Neuronal stem cell (in vitro differentiated cells): Measurements from ENCODE around the gene PIK3AP1.

Experiments used
- DNase-seq: peaks from one replicate; pipeline ENCODE4 v3.0.0-alpha.2; 2013; ENCODE audit warnings: low spot score
- H2AFZ ChIP-seq: one replicate; pipeline ENCODE4 v1.6.1; 2013; ENCODE audit warnings: mild to moderate bottlenecking, low read length, inconsistent platforms
- H2AK5ac ChIP-seq: 2 replicates; pipeline ENCODE4 v1.6.1; 2013; ENCODE audit warnings: low read depth, mild to moderate bottlenecking, inconsistent platforms, low read length, moderate library complexity, mixed read lengths
- H2BK120ac ChIP-seq: 2 replicates; pipeline ENCODE4 v1.6.1; 2013; ENCODE audit warnings: low read depth, mild to moderate bottlenecking, inconsistent platforms, low read length, moderate library complexity, mixed read lengths
- H2BK12ac ChIP-seq: one replicate; pipeline ENCODE4 v1.6.1; 2013; ENCODE audit warnings: low read length, inconsistent platforms
- H2BK15ac ChIP-seq: 2 replicates; pipeline ENCODE4 v1.6.1; 2013; ENCODE audit warnings: mild to moderate bottlenecking, low read length, inconsistent platforms, mixed read lengths
- H2BK5ac ChIP-seq: one replicate; pipeline ENCODE4 v1.6.1; 2013; ENCODE audit warnings: inconsistent platforms, mild to moderate bottlenecking, low read length, moderate library complexity
- H3K14ac ChIP-seq: one replicate; pipeline ENCODE4 v1.6.1; 2013; ENCODE audit warnings: low read length, inconsistent platforms
- H3K18ac ChIP-seq: 2 replicates; pipeline ENCODE4 v1.6.1; 2013; ENCODE audit warnings: low read length, inconsistent platforms
- H3K23ac ChIP-seq: 2 replicates; pipeline ENCODE4 v1.6.1; 2013; ENCODE audit warnings: low read depth, mild to moderate bottlenecking, mixed read lengths, low read length, inconsistent platforms; ENCODE audit not compliant: poor library complexity
- H3K27ac ChIP-seq: replicated peaks from 3 replicates; pipeline ENCODE4 v1.5.1; 2013; ENCODE audit warnings: low read length, inconsistent platforms
- H3K27me3 ChIP-seq, 3 experiments: 2 replicates each; pipeline ENCODE4 v1.6.1; 2013; ENCODE audit warnings: low read length in 3 of 3, mild to moderate bottlenecking in 2 of 3, inconsistent platforms in 1 of 3, low read depth in 1 of 3, mixed read lengths in 1 of 3, moderate library complexity in 1 of 3; ENCODE audit not compliant: control insufficient read depth in 3 of 3, insufficient read depth in 3 of 3
- H3K36me3 ChIP-seq, 2 donors: replicated peaks in 1 of 2; 2 replicates each; pipeline ENCODE4 v1.6.1; 2013; ENCODE audit warnings: low read length in 2 of 2; ENCODE audit not compliant: control insufficient read depth in 2 of 2, insufficient read depth in 2 of 2
- H3K4ac ChIP-seq: 2 replicates; pipeline ENCODE4 v1.6.1; 2013; ENCODE audit warnings: inconsistent platforms, mild to moderate bottlenecking, low read length, moderate library complexity
- H3K4me1 ChIP-seq, 2 donors: 1 replicate in 1 of 2; 2 replicates in 1 of 2; pipeline ENCODE4 v1.6.1; 2013; ENCODE audit warnings: low read length in 2 of 2, low read depth in 1 of 2; ENCODE audit not compliant: control insufficient read depth in 2 of 2, insufficient read depth in 1 of 2
- H3K4me2 ChIP-seq: one replicate; pipeline ENCODE4 v1.6.1; 2013; ENCODE audit warnings: mild to moderate bottlenecking, low read length, inconsistent platforms; ENCODE audit not compliant: insufficient read depth, poor library complexity, severe bottlenecking
- H3K4me3 ChIP-seq, 2 donors: 2 replicates each; pipeline ENCODE4 v1.5.1; 2013; ENCODE audit warnings: low read length in 2 of 2, mild to moderate bottlenecking in 2 of 2, inconsistent platforms in 1 of 2, moderate library complexity in 1 of 2
- H3K79me1 ChIP-seq: one replicate; pipeline ENCODE4 v1.6.1; 2013; ENCODE audit warnings: low read depth, mild to moderate bottlenecking, inconsistent platforms, low read length, moderate library complexity
- H3K9ac ChIP-seq: one replicate; pipeline ENCODE4 v1.6.1; 2013; ENCODE audit warnings: mild to moderate bottlenecking, low read depth, low read length, inconsistent platforms; ENCODE audit not compliant: poor library complexity
- H3K9me3 ChIP-seq, 2 donors: replicated peaks in 1 of 2; 2 replicates each; pipeline versions ENCODE3 to v1.6.1; 2013; ENCODE audit warnings: low read length in 2 of 2, mild to moderate bottlenecking in 2 of 2, inconsistent platforms in 1 of 2, low read depth in 1 of 2, mixed read lengths in 1 of 2, moderate library complexity in 1 of 2; ENCODE audit not compliant: control insufficient read depth in 2 of 2, insufficient read depth in 1 of 2
- H4K8ac ChIP-seq: one replicate; pipeline ENCODE4 v1.6.1; 2013; ENCODE audit warnings: low read depth, mild to moderate bottlenecking, inconsistent platforms, low read length, moderate library complexity
- H4K91ac ChIP-seq: one replicate; pipeline ENCODE4 v1.6.1; 2013; ENCODE audit warnings: low read length, low read depth, mild to moderate bottlenecking, inconsistent platforms; ENCODE audit not compliant: poor library complexity
- WGBS, 2 donors: extraction: QIAGEN DNeasy Blood & Tissue Kit; methylation state at CpG; one replicate each; pipeline ENCODE4 v1.1.7; 2013; ENCODE audit warnings: missing lambda C conversion rate in 2 of 2, mixed read lengths in 1 of 2; ENCODE audit not compliant: insufficient read length in 2 of 2, insufficient replicate concordance in 1 of 2; ENCODE audit errors: extremely low coverage in 2 of 2; 5-methylcytosine and 5-hydroxymethylcytosine counted together

PIK3AP1 gene

DNA sequence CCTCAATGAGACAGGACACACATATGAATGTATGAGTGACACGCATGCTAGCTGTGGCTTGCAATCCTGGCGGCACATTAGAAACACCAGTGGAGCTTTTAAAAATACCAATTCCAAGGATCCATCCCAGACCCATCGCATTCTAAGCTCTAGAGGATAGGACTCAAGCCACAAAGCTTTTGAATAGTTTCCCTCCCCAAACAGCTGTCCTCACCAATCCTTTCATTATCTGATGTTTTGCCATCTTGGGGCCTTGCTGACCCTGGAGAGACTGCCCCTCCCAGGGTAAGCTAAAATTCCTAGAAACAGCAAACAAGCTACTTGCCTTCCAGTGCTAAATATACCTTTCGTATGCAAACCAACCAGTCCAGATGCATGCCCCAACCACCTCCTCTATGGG, 124.6 kb downstream of the PIK3AP1 start:
- Histone ChIP-seq H2BK12ac (no peak overlapping the region), H4K8ac (no peak overlapping the region), H4K91ac (no peak overlapping the region), H3K4ac (no peak overlapping the region), H3K79me1 (no peaks in the 10 kb centered on the region), H2BK120ac (no peak overlapping the region), H3K18ac (no peak overlapping the region), H3K36me3 (no peaks in the 10 kb centered on the region), H3K27ac (no peak overlapping the region), H2BK15ac (no peak overlapping the region), H2BK5ac (no peak overlapping the region), H3K4me2 (no peak overlapping the region), H3K9me3 (no peaks in the 10 kb centered on the region), H3K14ac (no peak overlapping the region), H2AK5ac (no peak overlapping the region), H3K23ac (no peak overlapping the region), H3K9ac (no peak overlapping the region), H3K27me3 (peaks cover 0 to 21% (median 0%) of the 10 kb centered on the region in 3 experiments), H3K4me3 (no peak overlapping the region), H2AFZ (no peak overlapping the region), H3K4me1 (no peaks in the 10 kb centered on the region)
- no peak for DNase-seq
- no CpG with 5 or more reads among the region's 4 CpGs for WGBS, 2 donors

DNA sequence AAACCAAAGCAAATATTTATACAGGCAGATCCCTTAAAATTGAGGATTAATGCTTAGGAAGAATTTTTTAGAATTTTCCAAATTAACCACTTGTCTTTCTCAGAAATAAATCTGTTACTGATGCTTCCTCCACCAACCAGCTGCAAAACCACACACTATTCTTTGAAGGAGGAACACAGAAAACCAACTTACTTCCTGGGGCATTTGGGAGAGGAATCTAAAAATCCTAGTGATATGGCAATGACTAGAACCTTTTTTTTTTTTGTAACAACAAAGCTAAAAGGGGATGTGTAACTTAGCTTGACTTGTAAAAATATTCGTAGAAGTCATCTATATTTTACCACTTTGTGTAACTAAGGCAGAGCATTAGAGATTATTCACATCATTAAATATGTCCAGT, 128.4 kb downstream of the PIK3AP1 start:
- no peak for DNase-seq
- Histone ChIP-seq H3K18ac (no peak overlapping the region), H2AFZ (no peak overlapping the region), H2BK15ac (no peak overlapping the region), H3K9ac (no peak overlapping the region), H2AK5ac (no peak overlapping the region), H4K91ac (no peak overlapping the region), H2BK5ac (no peak overlapping the region), H3K4me2 (no peak overlapping the region), H3K23ac (no peak overlapping the region), H3K4ac (no peak overlapping the region), H3K4me3 (no peak overlapping the region), H3K9me3 (no peaks in the 10 kb centered on the region), H3K36me3 (no peaks in the 10 kb centered on the region), H3K27ac (no peak overlapping the region), H2BK120ac (no peak overlapping the region), H3K27me3 (no peaks in the 10 kb centered on the region), H4K8ac (no peak overlapping the region), H2BK12ac (no peak overlapping the region), H3K4me1 (peaks cover 1 to 6% of the 10 kb centered on the region in 2 donors), H3K79me1 (peaks cover 2% of the 10 kb centered on the region), H3K14ac (no peak overlapping the region)
- WGBS, 2 donors: no CpG with 5 or more reads among the region's 1 CpG

DNA sequence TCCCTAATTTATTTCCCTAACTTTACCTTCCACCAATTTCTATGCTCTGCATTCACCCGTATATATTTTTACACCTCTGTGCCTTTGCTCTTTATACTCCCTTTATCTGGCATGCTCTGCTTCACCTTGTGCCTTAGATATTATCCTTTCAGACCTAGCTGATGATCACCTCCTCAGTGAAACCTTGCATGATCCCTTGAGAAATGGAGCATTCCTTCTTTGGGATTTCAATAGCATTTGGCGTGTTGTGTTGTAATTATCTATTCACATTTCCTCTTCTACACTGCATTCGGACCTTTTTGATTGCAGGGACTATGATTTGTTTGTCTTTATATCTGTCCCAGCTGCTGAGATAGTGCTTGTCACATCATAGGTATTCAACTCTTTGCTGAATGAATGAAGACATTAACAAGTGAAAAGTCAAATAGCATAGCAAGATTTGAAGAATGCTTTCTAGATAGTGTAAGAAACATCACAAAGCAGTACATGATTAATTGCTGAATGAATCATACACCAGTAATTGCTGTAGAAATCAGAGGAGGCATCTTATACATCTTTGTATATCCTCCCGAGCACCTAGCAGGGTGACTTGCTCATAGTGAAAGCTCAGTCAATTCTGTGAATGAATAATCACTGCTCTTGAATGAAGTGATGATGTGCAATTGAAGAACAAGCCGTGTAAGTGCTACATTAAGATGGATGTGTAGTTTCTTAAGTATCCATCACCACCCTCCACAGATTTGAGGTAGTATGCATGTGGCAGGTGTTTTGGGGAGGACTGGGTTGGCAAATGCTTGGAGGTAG, 131.5 kb downstream of the PIK3AP1 start:
- WGBS, 2 donors: 100% methylated on average over 1 of the region's 5 CpGs
- no peak overlapping the region for H3K27ac ChIP-seq

DNA sequence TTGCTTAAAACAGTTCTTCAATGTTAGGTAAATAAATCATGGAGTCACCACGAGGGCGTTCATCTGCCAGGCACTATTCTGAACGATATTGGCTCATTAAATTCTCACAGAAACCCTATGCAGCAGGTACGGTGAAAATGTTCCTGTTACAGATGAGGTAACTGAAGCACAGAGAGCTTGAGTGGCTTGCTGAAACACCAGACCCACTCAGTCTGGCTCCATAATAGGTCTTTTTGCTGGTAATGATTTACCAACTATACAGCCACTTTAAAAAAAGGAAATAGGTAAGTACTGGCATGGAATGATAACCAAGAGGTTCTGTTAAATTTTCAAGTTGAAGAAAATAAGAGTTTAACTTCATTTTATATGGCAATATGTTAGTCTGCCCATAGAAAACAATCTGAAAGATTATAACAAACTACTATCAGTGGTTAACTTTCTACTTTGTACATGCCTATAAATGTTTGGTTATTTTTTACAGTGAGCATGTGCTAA, 132.2 kb downstream of the PIK3AP1 start:
- Histone ChIP-seq H3K4me3 (peak overlapping the region in 1 of 2 donors; percentile 74), H4K8ac (no peak overlapping the region), H3K4me1 (peaks cover 4 to 15% of the 10 kb centered on the region in 2 donors), H3K79me1 (peaks cover 8% of the 10 kb centered on the region), H2AK5ac (no peak overlapping the region), H3K27me3 (no peaks in the 10 kb centered on the region), H3K23ac (no peak overlapping the region), H3K27ac (no peak overlapping the region), H2AFZ (peak overlapping the region; percentile 96), H2BK5ac (no peak overlapping the region), H3K4ac (no peak overlapping the region), H3K9me3 (no peaks in the 10 kb centered on the region), H4K91ac (no peak overlapping the region), H3K18ac (no peak overlapping the region), H3K9ac (no peak overlapping the region), H2BK15ac (no peak overlapping the region), H3K14ac (no peak overlapping the region), H3K36me3 (peaks cover 0 to 5% of the 10 kb centered on the region in 2 donors), H2BK12ac (no peak overlapping the region), H2BK120ac (no peak overlapping the region), H3K4me2 (no peak overlapping the region)
- no CpG with 5 or more reads among the region's 4 CpGs for WGBS, 2 donors
- no peak for DNase-seq

More for the DNA sequence above, 131.5 kb downstream of the PIK3AP1 start:
- no peak overlapping the region for H3K23ac ChIP-seq
- no peak overlapping the region for H3K4me3 ChIP-seq
- no peak overlapping the region for H2BK120ac ChIP-seq
- no peaks in the 10 kb centered on the region for H3K27me3 ChIP-seq
- H3K9ac ChIP-seq: no peak overlapping the region
- H3K36me3 ChIP-seq: peaks cover 0 to 5% of the 10 kb centered on the region in 2 donors
- no peak overlapping the region for H3K18ac ChIP-seq
- no peak overlapping the region for H2BK12ac ChIP-seq
- H3K9me3 ChIP-seq: no peaks in the 10 kb centered on the region
- H2AFZ ChIP-seq: no peak overlapping the region
- no peak overlapping the region for H2BK15ac ChIP-seq
- H3K4me2 ChIP-seq: no peak overlapping the region
- H3K4ac ChIP-seq: no peak overlapping the region
- no peak overlapping the region for H3K14ac ChIP-seq
- H4K91ac ChIP-seq: no peak overlapping the region
- H2BK5ac ChIP-seq: no peak overlapping the region
- no peak for DNase-seq
- H4K8ac ChIP-seq: no peak overlapping the region
- H3K4me1 ChIP-seq: peaks cover 4 to 15% of the 10 kb centered on the region in 2 donors
- no peak overlapping the region for H2AK5ac ChIP-seq
- H3K79me1 ChIP-seq: peaks cover 8% of the 10 kb centered on the region
